Stimulated activated naive CD8-positive, alpha-beta T cell treated with anti-CD3 and anti-CD28 coated beads, Interleukin-15, Interleukin-2, amounts not matched to agents 100 U/mL and 50 U/mL, for 24 hours (primary cell): ENCODE results near the gene THBS4.

Experiments
- ATAC-seq: fragments of 150-1000 bp; cut with Tn5 transposase; one replicate; pipeline ENCODE4 v1.10.0; 2021
- DNase-seq: peaks from one replicate; pipeline ENCODE4 v3.0.0; 2021

Gene THBS4

DNA sequence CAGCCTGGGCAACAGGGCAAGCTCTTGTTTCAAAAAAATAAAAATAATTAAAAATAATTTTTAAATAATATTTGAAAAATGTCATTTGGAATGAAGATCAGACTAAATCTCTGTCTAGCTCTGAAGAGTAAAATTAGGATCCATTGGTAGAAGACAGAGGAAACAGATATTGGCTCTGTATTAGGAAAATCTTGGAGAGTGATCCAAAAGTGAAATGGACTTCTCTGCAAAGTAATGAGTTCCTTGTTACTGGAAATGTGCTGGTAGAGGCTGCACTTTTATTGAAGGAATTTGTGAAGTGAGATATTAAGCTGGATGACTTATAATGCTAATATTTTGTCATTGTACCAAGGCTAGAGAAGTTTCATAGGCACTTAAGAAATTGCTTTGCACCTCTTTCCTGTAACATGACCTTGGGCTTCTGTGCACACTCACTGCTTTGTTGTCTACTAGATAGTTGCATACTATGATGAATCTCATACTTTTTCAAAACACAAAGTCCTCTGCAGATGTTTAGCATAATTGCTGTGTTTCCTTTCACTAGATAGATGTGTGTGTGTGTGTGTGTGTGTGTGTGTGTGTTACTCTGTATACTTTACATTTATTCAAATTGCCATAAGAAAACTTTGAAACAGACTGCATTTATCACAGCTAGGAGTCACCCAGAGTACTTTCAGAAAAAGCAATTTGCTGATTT lies 13.1 kb downstream of the THBS4 start:
- ATAC-seq (no peak), DNase-seq (no peak)

DNA sequence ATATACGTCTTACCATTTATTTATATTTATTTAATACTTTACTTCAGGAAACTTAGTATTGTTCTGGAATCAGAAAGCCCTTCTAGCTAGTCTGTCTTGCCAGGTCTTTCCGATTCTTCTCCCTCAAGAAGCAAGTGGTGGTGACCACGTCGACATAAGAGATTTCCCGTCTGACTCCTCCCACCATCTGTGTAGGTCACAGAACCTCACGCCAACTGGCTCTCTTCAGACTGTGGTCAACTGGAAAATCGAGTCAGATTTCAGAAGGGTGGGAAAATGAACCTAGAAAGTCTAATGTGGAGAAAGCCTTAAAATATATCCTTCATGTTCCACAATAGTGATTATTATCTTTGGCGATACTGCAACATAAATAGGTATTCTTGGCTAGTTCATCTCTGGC lies 17.3 kb downstream of the THBS4 start:
- DNase-seq (no peak), ATAC-seq (no peak)

DNA sequence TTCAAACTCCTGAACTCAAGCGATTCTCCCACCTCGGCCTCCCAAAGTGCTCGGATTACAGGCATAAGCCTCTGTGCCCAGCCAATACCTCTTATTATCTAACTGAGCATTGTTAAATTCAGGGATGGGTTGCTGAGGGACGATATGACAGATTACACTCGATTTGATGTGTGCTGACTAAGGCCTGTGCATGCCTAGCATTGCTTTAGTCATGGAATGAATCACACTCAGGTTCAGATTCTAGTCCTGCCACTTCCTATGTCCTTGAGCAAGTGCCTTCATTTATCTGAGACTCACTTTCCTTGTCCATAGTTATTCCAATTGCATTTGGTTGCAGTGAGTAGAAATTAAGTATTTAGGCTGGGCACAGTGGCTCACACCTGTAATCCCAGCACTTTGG lies 19.5 kb downstream of the THBS4 start:
- DNase-seq (no peak), ATAC-seq (no peak)

GRCh38 chr5:80055491-80056170 lies 20.5 kb downstream of the THBS4 start:
- no peak for ATAC-seq
- no peak for DNase-seq

DNA sequence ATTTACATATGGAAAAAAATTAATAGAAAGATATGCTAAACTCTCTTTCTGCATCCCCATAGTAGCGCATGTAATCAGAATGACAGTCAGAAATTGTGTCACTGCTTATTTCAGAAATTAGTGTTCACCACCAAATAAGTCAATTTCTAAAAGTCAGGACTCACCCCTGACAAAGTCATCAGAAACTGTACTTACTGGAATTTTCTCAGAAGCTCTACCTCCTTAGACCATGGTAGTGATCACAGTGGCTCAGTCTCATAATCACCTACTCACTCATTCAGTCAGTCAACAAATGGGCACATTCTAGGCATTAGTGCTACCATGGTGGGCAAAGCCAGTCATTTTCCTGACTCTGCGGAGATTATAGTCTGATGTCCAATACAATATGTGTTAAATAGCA lies 22.0 kb downstream of the THBS4 start:
- DNase-seq (no peak), ATAC-seq (peak; percentile 73)

GRCh38 chr5:80057921-80058320 lies 22.8 kb downstream of the THBS4 start:
- ATAC-seq (no peak), DNase-seq (no peak)

- no peak for ATAC-seq
- no peak for DNase-seq
Observed at GRCh38 chr5:80059354-80059980, 24.3 kb downstream of the THBS4 start.

DNA sequence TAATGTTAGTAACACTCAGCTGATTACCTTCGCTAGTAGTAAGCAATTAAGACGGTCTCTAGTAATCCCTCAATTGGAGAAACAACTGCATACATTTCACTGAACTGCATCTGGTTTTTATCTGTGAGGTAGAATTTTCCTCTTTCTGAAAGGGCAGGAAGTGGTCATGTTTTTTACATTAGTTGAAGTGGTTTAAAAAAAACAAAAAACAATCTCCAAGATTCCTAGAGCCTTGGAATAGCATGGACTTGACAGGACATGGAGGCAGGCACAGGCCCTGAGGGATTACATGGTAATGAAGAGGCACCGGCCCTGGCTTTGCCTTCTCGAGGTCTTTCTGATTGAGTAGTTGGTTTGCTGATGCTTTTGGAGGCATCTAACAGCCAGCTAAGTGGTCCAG lies 25.8 kb downstream of the THBS4 start:
- ATAC-seq (no peak), DNase-seq (no peak)

DNA sequence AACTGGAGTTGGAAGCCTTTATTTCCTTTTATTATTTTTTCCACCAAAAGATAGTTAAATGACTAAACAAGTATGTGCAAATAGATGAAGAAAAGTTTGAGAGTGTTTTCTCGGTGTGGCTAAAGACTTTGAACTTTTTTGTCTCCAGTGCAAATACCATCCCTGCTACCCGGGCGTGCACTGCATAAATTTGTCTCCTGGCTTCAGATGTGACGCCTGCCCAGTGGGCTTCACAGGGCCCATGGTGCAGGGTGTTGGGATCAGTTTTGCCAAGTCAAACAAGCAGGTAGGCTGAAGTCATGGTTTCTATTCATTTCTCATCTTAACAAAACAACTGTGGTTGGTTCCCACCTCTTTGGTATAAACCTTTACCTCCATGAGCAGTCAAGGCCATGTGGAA lies 26.4 kb downstream of the THBS4 start:
- ATAC-seq (no peak), DNase-seq (no peak)

DNA sequence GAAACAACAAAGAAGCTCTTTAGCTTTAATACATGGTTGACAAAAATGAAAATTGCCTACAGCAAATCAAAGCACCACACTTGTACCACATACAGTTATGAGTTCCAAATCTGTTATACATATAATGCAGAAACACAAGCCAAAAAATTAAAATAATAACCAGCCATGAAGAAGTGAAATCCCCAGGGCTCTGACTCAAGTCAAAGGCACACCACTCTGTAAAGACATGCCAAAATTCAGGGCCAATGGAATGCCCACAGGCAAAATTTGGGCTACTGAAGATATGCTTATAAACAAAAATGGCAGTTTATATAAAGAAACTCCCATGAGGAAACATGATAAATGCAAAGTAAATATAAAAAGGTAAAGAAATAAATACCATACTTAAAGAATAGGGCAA lies 29.0 kb downstream of the THBS4 start:
- no peak for ATAC-seq
- DNase-seq, result no peak

DNA sequence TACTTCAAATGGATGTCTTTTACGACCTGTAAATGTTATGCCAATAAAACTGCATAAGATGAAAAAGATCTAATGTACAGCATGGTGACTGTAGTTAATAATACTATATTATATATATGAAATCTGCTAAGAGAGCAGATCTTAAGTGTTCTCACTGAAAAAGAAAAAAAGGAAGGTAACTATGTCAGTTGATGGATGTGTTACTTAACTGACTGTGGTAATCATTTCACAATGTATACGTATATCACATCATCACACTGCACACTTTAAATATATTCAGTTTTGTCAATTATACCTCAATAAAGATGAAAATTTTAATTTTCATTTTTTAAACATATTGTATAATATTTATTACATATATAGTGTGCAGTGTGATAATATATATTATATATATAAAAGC lies 31.9 kb downstream of the THBS4 start:
- no peak for DNase-seq
- ATAC-seq, result no peak

DNA sequence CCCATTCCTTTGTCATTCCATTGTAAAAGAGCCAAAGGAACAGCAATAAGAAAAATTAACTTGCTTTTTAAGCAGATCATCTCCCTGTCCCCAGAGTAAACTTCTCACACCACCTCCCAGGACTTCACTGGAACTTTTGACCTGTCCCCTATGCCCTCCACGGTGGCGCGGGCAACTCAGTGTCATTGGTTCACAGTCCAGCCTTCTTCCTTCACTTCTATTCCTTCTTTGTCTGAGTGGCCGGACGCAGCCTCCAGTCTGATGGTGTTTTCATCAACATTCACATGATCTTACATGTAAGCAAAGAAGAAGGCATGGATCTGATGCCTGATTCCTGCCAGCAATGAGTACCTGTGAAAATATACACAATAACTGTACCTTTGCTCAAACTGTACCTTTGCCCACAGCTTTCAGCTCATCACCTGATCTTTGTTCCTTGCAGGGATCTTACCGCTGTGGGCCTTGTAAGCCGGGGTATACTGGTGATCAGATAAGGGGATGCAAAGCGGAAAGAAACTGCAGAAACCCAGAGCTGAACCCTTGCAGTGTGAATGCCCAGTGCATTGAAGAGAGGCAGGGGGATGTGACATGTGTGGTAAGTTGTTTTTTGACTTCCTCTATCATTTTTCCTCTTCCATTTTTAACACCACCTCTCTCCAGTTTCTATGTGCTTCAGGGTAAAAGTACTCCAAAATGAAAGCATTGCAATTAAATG lies 32.5 kb downstream of the THBS4 start:
- DNase-seq, result no peak
- ATAC-seq, result no peak

GRCh38 chr5:80068246-80068636 lies 33.1 kb downstream of the THBS4 start:
- ATAC-seq (no peak), DNase-seq (no peak)

DNA sequence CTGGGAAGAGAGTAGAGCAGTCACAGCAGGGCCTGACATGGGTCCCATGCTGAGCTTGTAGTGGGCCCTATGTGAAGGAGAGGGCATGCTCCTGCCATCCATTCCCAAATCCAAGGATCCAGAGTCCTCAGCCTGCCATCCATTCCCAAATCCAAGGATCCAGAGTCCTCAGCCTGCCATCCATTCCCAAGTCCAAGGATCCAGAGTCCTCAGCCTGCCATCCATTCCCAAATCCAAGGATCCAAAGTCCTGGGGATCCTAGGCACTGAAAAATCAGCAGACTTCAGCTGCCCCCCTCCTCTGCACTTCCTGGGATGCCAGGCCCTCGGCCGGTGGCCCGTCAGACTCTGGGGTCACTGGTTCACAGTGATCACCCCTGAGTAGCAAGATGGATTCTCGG lies 33.6 kb downstream of the THBS4 start:
- ATAC-seq, result no peak

DNA sequence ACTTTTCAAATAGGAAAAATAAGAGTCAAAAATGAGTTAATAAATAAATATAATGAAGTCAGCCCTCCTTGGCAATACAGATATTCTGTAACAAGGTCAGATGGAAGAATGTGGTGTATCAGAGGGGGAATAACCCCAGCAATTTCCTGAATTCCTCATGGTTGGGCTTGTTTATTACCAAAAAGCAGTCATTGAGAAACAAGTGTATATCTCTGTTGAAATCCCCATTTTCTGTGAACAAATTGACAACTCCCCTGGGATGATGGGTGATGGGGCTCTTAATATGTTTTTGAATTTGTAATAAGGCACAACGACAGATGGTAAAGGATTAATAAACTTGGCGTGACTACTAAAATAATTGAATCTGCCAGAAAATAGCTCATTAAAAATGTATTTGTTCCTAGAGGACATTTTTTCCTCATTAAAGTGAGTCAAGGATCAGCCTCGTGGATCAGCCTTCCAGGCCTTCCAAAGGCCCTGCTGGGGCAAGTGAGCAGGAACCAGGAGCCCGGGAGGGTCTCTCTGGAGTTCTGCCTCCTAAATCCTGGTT lies 34.2 kb downstream of the THBS4 start:
- ATAC-seq (no peak), DNase-seq (no peak)

More for the DNA sequence above, 33.6 kb downstream of the THBS4 start:
- no peak for DNase-seq

- ATAC-seq, result no peak
- DNase-seq, result no peak
Observed at GRCh38 chr5:80069918-80070318, 34.8 kb downstream of the THBS4 start.

DNA sequence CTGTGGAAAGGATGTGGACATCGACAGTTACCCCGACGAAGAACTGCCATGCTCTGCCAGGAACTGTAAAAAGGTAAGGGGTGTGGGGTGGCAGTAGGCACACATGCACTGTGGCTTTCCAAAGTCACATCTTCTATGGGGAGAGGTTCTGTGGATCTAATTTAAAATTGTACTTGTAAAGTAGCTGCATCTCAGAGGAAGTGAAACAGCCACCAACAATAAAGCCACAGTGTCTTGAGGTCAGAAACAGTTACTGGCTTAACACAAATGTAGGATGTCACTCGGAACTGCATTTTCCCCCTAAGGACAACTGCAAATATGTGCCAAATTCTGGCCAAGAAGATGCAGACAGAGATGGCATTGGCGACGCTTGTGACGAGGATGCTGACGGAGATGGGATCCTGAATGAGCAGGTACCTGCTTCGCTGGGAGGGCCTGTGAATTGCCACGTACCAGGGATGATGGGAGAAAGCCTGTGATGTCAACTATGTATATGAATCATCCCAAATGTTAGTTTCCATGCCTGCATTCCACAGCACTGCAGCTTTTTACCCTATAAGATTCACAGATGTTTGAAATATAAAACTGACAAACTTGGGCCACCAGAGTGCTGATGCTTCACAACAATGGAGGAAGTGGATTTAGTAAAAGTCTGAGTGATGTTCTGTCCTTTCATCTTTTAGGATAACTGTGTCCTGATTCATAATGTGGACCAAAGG lies 35.3 kb downstream of the THBS4 start:
- peak; percentile 40 for ATAC-seq

GRCh38 chr5:80071510-80072021 lies 36.4 kb downstream of the THBS4 start:
- DNase-seq, result no peak
- ATAC-seq, result no peak

More for the DNA sequence above, 35.3 kb downstream of the THBS4 start:
- DNase-seq, result no peak

DNA sequence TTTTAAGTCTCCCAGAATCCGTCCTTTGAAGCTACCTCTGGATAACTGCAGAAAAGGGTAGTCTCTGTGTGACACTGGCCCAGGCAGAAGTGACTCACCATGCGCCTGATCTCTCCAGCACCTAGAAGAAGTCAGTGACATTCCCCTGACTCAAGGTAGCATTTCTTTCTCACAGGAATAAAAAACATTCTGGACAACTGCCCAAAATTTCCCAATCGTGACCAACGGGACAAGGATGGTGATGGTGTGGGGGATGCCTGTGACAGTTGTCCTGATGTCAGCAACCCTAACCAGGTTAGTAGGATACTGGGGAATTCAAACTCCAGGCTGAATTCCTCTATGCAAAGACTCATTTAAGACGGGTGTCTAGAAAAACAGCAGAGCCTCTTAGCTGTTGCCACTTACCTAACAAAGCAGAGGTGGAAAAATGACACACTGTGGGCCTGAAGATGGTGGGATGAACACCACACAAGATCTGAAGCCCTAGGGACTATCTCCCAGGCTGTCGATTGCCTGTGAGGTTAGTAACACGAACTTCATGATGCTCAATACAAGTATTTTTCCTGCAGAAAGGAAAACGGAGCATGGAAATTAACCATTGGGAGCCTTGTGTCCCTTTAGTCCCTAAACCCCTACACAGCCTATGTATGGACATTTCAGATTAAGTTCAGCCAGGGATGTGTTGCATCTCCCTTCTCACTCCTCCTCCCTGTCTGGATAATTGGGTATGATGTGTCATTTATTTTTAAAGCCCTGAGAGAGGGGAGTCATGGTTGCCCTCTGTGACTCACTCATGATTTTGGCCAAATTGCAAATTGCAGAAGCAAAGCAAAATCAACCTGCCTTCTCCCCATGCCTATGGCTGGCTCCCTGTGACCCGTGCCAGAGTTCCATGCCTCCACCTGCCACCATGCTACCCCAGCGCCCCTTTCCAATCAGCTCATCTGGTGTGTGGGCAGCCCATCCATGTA lies 37.2 kb downstream of the THBS4 start:
- DNase-seq (no peak), ATAC-seq (no peak)
